Measurements from ENCODE around the gene NOS3.

NOS3 gene

DNA sequence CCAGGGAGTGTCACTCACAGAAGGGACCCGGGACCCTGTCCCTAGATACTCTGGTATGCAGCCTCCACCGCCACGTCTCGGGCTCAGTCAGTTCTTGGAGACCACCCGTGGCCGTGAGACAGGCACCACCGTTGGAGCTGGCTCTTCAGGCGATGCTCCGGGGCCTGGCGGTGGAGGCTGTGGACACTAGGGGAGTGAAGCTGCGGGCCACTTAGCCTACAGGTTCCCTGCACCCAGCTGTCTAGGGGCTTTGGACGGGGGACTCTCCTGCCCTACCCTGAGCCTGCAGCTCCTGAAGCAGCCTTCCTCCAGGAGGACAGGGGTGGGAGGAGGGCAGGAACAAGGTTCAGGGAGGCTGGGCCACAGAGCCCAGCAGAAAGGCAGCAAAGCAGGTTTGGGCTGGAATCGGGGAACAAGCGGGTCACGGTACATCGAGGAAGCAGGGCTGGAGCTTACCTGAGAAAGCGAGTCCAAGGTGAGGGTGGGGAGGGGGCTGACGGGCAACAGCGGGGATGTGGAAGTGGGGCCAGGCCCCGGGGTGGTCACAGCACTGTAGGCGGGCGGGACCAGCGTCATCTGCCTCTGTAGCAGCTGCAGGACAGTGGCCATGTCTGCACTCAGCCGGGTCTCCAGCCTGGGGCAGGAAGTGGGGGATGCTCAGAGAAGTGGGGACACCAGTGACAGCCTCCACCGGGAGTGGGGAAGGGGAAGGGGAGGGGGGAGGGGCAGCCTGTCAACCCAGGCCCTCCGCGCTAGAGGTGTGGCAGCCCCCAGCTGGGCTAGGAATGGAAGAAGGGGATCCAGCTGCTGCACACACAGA is 44.2 kb upstream of the NOS3 start:
- peaks cover 6% of the 10 kb centered on the region; the same call in 1 of the 2 replicates for H3K27me3 ChIP-seq (ENCODE audit: control insufficient read depth, insufficient read depth, low read length)
- H3K9ac ChIP-seq (ENCODE audit: low read length): no peak overlapping the region
- H3K27ac ChIP-seq (ENCODE audit: low read depth, low read length): no peak overlapping the region
- H3K36me3 ChIP-seq (ENCODE audit: control insufficient read depth, insufficient read depth, low read length): no peaks in the 10 kb centered on the region
- H3K4me3 ChIP-seq (ENCODE audit: low read depth, low read length): no peak overlapping the region
- H3K4me1 ChIP-seq (ENCODE audit: control insufficient read depth, insufficient read depth, low read length): peaks cover 47% of the 10 kb centered on the region
- H3K9me3 ChIP-seq (ENCODE audit: control insufficient read depth, insufficient read depth, low read depth, low read length): no peaks in the 10 kb centered on the region

DNA sequence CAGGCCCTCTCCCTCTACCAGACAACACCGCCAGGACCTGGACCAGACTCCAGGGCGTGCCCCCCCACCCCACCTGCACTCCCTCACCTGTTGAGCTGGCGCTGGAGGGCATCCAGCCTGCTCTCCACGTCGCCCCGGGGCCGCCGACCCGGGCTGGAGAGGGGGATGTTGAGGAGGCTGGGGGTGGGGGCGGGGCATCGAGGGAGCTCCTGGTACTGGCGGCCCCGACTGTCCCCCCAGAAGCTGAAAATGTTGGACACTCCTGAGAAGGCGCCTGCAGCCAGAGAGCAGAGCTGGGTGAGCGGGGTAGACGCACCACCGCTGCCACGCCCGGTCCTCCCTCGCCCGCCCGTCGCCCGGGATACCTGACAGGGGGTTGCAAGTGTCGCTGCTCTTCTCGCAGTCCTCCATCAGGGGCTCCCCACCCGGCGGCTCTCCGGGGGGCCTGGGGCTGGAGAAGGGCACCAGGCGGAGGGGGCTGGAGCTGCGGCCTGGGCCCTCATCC is 43.5 kb upstream of the NOS3 start:
- Histone ChIP-seq H3K9me3 (ENCODE audit: control insufficient read depth, insufficient read depth, low read depth, low read length) (no peaks in the 10 kb centered on the region), H3K4me1 (ENCODE audit: control insufficient read depth, insufficient read depth, low read length) (peaks cover 43% of the 10 kb centered on the region), H3K4me3 (ENCODE audit: low read depth, low read length) (no peak overlapping the region), H3K27me3 (ENCODE audit: control insufficient read depth, insufficient read depth, low read length) (peaks cover 6% of the 10 kb centered on the region; the same call in 1 of the 2 replicates), H3K9ac (ENCODE audit: low read length) (no peak overlapping the region), H3K36me3 (ENCODE audit: control insufficient read depth, insufficient read depth, low read length) (no peaks in the 10 kb centered on the region), H3K27ac (ENCODE audit: low read depth, low read length) (no peak overlapping the region)

GRCh38 chr7:150947761-150948651 is 42.8 kb upstream of the NOS3 start:
- Histone ChIP-seq H3K4me3 (ENCODE audit: low read depth, low read length) (peak overlapping the region; percentile 19; the same call in 1 of the 2 replicates), H3K36me3 (ENCODE audit: control insufficient read depth, insufficient read depth, low read length) (no peaks in the 10 kb centered on the region), H3K27me3 (ENCODE audit: control insufficient read depth, insufficient read depth, low read length) (peaks cover 6% of the 10 kb centered on the region; the same call in 1 of the 2 replicates), H3K9ac (ENCODE audit: low read length) (no peak overlapping the region), H3K9me3 (ENCODE audit: control insufficient read depth, insufficient read depth, low read depth, low read length) (no peaks in the 10 kb centered on the region), H3K4me1 (ENCODE audit: control insufficient read depth, insufficient read depth, low read length) (peaks cover 43% of the 10 kb centered on the region), H3K27ac (ENCODE audit: low read depth, low read length) (no peak overlapping the region)

DNA sequence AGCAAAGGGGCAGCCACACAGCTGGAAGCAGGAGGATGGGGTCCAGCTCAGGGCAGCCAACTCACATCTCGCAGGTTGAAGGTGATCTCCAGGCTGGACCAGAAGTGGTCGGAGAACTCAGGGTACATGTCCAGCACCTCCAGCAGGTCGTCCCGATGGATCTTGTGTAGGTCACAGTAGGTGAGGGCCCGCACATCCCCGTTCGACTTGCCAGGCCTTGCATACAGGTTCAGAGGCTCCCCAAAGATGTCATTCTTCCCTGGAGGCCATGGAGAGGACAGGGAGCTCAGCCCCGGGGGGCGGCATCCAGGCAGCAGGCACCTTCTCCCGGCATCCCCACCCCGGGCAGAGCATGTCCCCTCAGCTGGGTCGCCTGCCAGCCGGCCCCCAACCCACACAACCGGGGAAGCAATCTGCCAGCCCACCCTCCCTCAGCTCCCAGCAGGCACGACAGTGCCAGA is 42.0 kb upstream of the NOS3 start:
- Histone ChIP-seq H3K27me3 (ENCODE audit: control insufficient read depth, insufficient read depth, low read length) (peaks cover 6% of the 10 kb centered on the region; the same call in 1 of the 2 replicates), H3K4me1 (ENCODE audit: control insufficient read depth, insufficient read depth, low read length) (peaks cover 43% of the 10 kb centered on the region), H3K9ac (ENCODE audit: low read length) (no peak overlapping the region), H3K4me3 (ENCODE audit: low read depth, low read length) (no peak overlapping the region), H3K9me3 (ENCODE audit: control insufficient read depth, insufficient read depth, low read depth, low read length) (no peaks in the 10 kb centered on the region), H3K36me3 (ENCODE audit: control insufficient read depth, insufficient read depth, low read length) (no peaks in the 10 kb centered on the region), H3K27ac (ENCODE audit: low read depth, low read length) (no peak overlapping the region)

- H3K4me3 ChIP-seq (ENCODE audit: low read depth, low read length): no peak overlapping the region
- H3K9ac ChIP-seq (ENCODE audit: low read length): peak overlapping the region; percentile 16
- peaks cover 47% of the 10 kb centered on the region for H3K4me1 ChIP-seq (ENCODE audit: control insufficient read depth, insufficient read depth, low read length)
- peak overlapping the region; percentile 32; the same call in 1 of the 2 replicates for H3K27ac ChIP-seq (ENCODE audit: low read depth, low read length)
- H3K36me3 ChIP-seq (ENCODE audit: control insufficient read depth, insufficient read depth, low read length): no peaks in the 10 kb centered on the region
- peaks cover 6% of the 10 kb centered on the region; the same call in 1 of the 2 replicates for H3K27me3 ChIP-seq (ENCODE audit: control insufficient read depth, insufficient read depth, low read length)
- no peaks in the 10 kb centered on the region for H3K9me3 ChIP-seq (ENCODE audit: control insufficient read depth, insufficient read depth, low read depth, low read length)
These were observed 41.3 kb upstream of the NOS3 start for GRCh38 chr7:150949564-150949963.

DNA sequence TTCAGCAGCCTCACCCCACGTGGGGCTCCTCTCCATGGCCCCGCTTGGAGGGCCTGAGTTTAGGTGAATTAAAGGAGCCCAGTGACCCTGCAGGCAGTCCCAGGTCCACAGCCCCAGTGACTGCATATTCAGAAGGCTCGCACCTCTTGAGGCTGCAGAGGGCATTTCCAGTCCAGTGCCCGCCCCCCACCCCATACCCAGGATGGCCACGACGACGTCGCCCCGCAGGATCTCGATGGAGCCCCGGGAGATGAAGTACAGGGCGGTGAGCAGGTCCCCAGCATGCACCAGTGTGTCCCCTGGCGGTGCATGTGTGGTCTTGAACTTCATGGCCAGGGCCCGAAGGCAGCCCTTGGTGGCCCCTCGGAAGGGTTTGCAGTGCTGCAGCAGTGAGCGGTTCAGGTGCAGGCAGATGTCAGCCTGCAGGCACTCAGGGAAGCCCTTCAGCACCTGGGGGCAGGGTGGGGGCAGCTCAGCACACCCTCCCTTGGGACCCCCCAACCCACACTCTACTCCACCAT is 40.8 kb upstream of the NOS3 start:
- H3K4me1 ChIP-seq (ENCODE audit: control insufficient read depth, insufficient read depth, low read length): peaks cover 51% of the 10 kb centered on the region
- H3K27ac ChIP-seq (ENCODE audit: low read depth, low read length): peak overlapping the region; percentile 32; the same call in 1 of the 2 replicates
- no peak overlapping the region for H3K4me3 ChIP-seq (ENCODE audit: low read depth, low read length)
- H3K9me3 ChIP-seq (ENCODE audit: control insufficient read depth, insufficient read depth, low read depth, low read length): no peaks in the 10 kb centered on the region
- peak overlapping the region; percentile 16 for H3K9ac ChIP-seq (ENCODE audit: low read length)
- H3K36me3 ChIP-seq (ENCODE audit: control insufficient read depth, insufficient read depth, low read length): no peaks in the 10 kb centered on the region
- H3K27me3 ChIP-seq (ENCODE audit: control insufficient read depth, insufficient read depth, low read length): peaks cover 6% of the 10 kb centered on the region; the same call in 1 of the 2 replicates

- Histone ChIP-seq H3K4me1 (ENCODE audit: control insufficient read depth, insufficient read depth, low read length) (peaks cover 51% of the 10 kb centered on the region), H3K27me3 (ENCODE audit: control insufficient read depth, insufficient read depth, low read length) (peaks cover 6% of the 10 kb centered on the region; the same call in 1 of the 2 replicates), H3K27ac (ENCODE audit: low read depth, low read length) (no peak overlapping the region), H3K36me3 (ENCODE audit: control insufficient read depth, insufficient read depth, low read length) (no peaks in the 10 kb centered on the region), H3K9me3 (ENCODE audit: control insufficient read depth, insufficient read depth, low read depth, low read length) (no peaks in the 10 kb centered on the region), H3K4me3 (ENCODE audit: low read depth, low read length) (no peak overlapping the region), H3K9ac (ENCODE audit: low read length) (no peak overlapping the region)
These were observed 40.2 kb upstream of the NOS3 start for GRCh38 chr7:150950496-150951180.

DNA sequence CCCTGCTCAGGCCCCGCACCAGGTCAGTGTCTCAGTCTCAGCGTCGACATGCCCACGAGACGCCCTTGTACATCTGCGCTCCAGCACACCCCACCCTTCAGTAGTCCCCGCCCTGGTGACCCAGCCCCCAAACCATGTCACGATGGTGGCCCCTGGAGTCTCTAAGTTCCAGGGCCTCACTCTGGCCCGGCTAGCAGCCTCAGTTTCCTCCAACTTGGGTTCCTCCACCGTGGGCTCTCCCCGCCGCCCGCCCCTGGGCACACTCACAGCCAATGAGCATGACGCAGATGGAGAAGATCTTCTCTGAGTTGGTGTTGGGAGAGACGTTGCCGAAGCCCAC is 39.7 kb upstream of the NOS3 start:
- Histone ChIP-seq H3K27me3 (ENCODE audit: control insufficient read depth, insufficient read depth, low read length) (peaks cover 6% of the 10 kb centered on the region; the same call in 1 of the 2 replicates), H3K9me3 (ENCODE audit: control insufficient read depth, insufficient read depth, low read depth, low read length) (no peaks in the 10 kb centered on the region), H3K4me1 (ENCODE audit: control insufficient read depth, insufficient read depth, low read length) (peaks cover 49% of the 10 kb centered on the region), H3K27ac (ENCODE audit: low read depth, low read length) (no peak overlapping the region), H3K9ac (ENCODE audit: low read length) (no peak overlapping the region), H3K36me3 (ENCODE audit: control insufficient read depth, insufficient read depth, low read length) (no peaks in the 10 kb centered on the region), H3K4me3 (ENCODE audit: low read depth, low read length) (no peak overlapping the region)

- Histone ChIP-seq H3K9ac (ENCODE audit: low read length) (no peak overlapping the region), H3K4me1 (ENCODE audit: control insufficient read depth, insufficient read depth, low read length) (peaks cover 46% of the 10 kb centered on the region)
These were observed 39.3 kb upstream of the NOS3 start for GRCh38 chr7:150951521-150951920.

GRCh38 chr7:150952331-150953050 is 38.3 kb upstream of the NOS3 start:
- H3K36me3 ChIP-seq (ENCODE audit: control insufficient read depth, insufficient read depth, low read length): no peaks in the 10 kb centered on the region

More at GRCh38 chr7:150951521-150951920, 39.3 kb upstream of the NOS3 start:
- Histone ChIP-seq H3K9me3 (ENCODE audit: control insufficient read depth, insufficient read depth, low read depth, low read length) (no peaks in the 10 kb centered on the region), H3K27ac (ENCODE audit: low read depth, low read length) (no peak overlapping the region), H3K4me3 (ENCODE audit: low read depth, low read length) (no peak overlapping the region), H3K27me3 (ENCODE audit: control insufficient read depth, insufficient read depth, low read length) (peaks cover 6% of the 10 kb centered on the region; the same call in 1 of the 2 replicates), H3K36me3 (ENCODE audit: control insufficient read depth, insufficient read depth, low read length) (no peaks in the 10 kb centered on the region)

More at GRCh38 chr7:150952331-150953050, 38.3 kb upstream of the NOS3 start:
- H3K9ac ChIP-seq (ENCODE audit: low read length): no peak overlapping the region
- no peak overlapping the region for H3K27ac ChIP-seq (ENCODE audit: low read depth, low read length)
- peaks cover 45% of the 10 kb centered on the region for H3K4me1 ChIP-seq (ENCODE audit: control insufficient read depth, insufficient read depth, low read length)
- no peak overlapping the region for H3K4me3 ChIP-seq (ENCODE audit: low read depth, low read length)
- peaks cover 6% of the 10 kb centered on the region; the same call in 1 of the 2 replicates for H3K27me3 ChIP-seq (ENCODE audit: control insufficient read depth, insufficient read depth, low read length)
- no peaks in the 10 kb centered on the region for H3K9me3 ChIP-seq (ENCODE audit: control insufficient read depth, insufficient read depth, low read depth, low read length)

Data from HUES6 (cell line).